IMR-90 (cell line): Measurements from ENCODE around the gene TMEM131. TPM values are rescaled to one million over a fixed set of nuclear protein-coding genes. Genes with fewer than 3 reads are reported as not detected.

ENCODE experiments used
- ATAC-seq: fragments of 200-7000 bp; cut with Tn5 transposase; 2 replicates; pipeline ENCODE4 v1.9.1; 2020; ENCODE audit warnings: low read depth, mild to moderate bottlenecking, moderate library complexity
- BruUV-seq: library from RNA; stranded (reverse); fragments of 400-500 nt; replicated peaks from 2 replicates; lab custom pipeline; 2021; lab: Mats Ljungman, UMichigan
- CTCF ChIA-PET: fragments of 300-600 bp; formaldehyde crosslinking; extraction: SDS; loops from one replicate; lab custom pipeline; 2021; ENCODE audit warnings: antibody characterized with exemption; lab: Yijun Ruan, JAX
- POLR2A ChIA-PET: fragments of 300-600 bp; sonication (Branson Sonifier 250); formaldehyde crosslinking; loops from one replicate; lab custom pipeline; 2022; ENCODE audit warnings: antibody characterized with exemption; ENCODE audit not compliant: unreplicated experiment; lab: Charles Lee
- DNase-seq: peaks from one replicate; pipeline ENCODE4 v3.0.0; 2013
- H2AFZ ChIP-seq: replicated peaks from 2 replicates; pipeline ENCODE3; 2013; ENCODE audit warnings: low read length, mild to moderate bottlenecking; ENCODE audit not compliant: poor library complexity
- H2AK5ac ChIP-seq: 2 replicates; pipeline ENCODE4 v1.6.1; 2013; ENCODE audit warnings: low read depth, low read length, inconsistent platforms
- H2AK9ac ChIP-seq: replicated peaks from 2 replicates; pipeline ENCODE3; 2013; ENCODE audit warnings: mild to moderate bottlenecking, low read depth, low read length, moderate library complexity; ENCODE audit not compliant: poor library complexity
- H2BK120ac ChIP-seq: 2 replicates; pipeline ENCODE4 v1.6.1; 2013; ENCODE audit warnings: low read depth, low read length, inconsistent platforms
- H2BK15ac ChIP-seq: 3 replicates; pipeline ENCODE4 v1.6.1; 2013; ENCODE audit warnings: low read depth, low read length, inconsistent platforms
- H2BK20ac ChIP-seq: 2 replicates; pipeline ENCODE4 v1.6.1; 2013; ENCODE audit warnings: low read depth, mild to moderate bottlenecking, inconsistent platforms, low read length, moderate library complexity
- H2BK5ac ChIP-seq: 2 replicates; pipeline ENCODE4 v1.6.1; 2013; ENCODE audit warnings: mild to moderate bottlenecking, low read depth, low read length, inconsistent platforms; ENCODE audit not compliant: poor library complexity, severe bottlenecking
- H3K14ac ChIP-seq: replicated peaks from 2 replicates; pipeline ENCODE4 v1.6.1; 2013; ENCODE audit warnings: low read depth, low read length, inconsistent platforms
- H3K18ac ChIP-seq: 2 replicates; pipeline ENCODE4 v1.6.1; 2013; ENCODE audit warnings: low read depth, low read length, control low read depth
- H3K23ac ChIP-seq: 2 replicates; pipeline ENCODE4 v1.6.1; 2013; ENCODE audit warnings: low read depth, low read length, inconsistent platforms
- H3K27ac ChIP-seq: 2 replicates; pipeline ENCODE4 v1.5.1; 2013; ENCODE audit warnings: mild to moderate bottlenecking, control low read depth, low read length; ENCODE audit not compliant: insufficient read depth
- H3K27me3 ChIP-seq: 2 replicates; pipeline ENCODE4 v1.6.1; 2013; ENCODE audit warnings: low read length; ENCODE audit not compliant: control insufficient read depth, insufficient read depth
- H3K36me3 ChIP-seq: 2 replicates; pipeline ENCODE4 v1.6.1; 2013; ENCODE audit warnings: low read length, mixed read lengths; ENCODE audit not compliant: control insufficient read depth, insufficient read depth
- H3K4ac ChIP-seq: 2 replicates; pipeline ENCODE4 v1.6.1; 2013; ENCODE audit warnings: low read depth, low read length, inconsistent platforms
- H3K4me1 ChIP-seq: 2 replicates; pipeline ENCODE4 v1.6.1; 2013; ENCODE audit warnings: low read length, mixed read lengths; ENCODE audit not compliant: control insufficient read depth, insufficient read depth
- H3K4me2 ChIP-seq: 2 replicates; pipeline ENCODE4 v1.6.1; 2013; ENCODE audit warnings: low read depth, mild to moderate bottlenecking, control low read depth, low read length, moderate library complexity
- H3K4me3 ChIP-seq: 2 replicates; pipeline ENCODE4 v1.5.1; 2013; ENCODE audit warnings: low read depth, mild to moderate bottlenecking, control low read depth, low read length, moderate library complexity; ENCODE audit not compliant: insufficient read depth
- H3K56ac ChIP-seq: 2 replicates; pipeline ENCODE4 v1.6.1; 2013; ENCODE audit warnings: low read length, inconsistent platforms; ENCODE audit not compliant: insufficient read depth; ENCODE audit errors: extremely low read depth
- H3K79me1 ChIP-seq, 2 experiments: 2 replicates each; pipeline ENCODE4 v1.6.1; 2013; ENCODE audit warnings: low read length in 2 of 2, inconsistent platforms in 1 of 2, low read depth in 1 of 2
- H3K9ac ChIP-seq: 2 replicates; pipeline ENCODE4 v1.6.1; 2013; ENCODE audit warnings: low read depth, low read length, control low read depth
- H3K9me1 ChIP-seq: 2 replicates; pipeline ENCODE4 v1.6.1; 2013; ENCODE audit warnings: low read length, inconsistent platforms; ENCODE audit not compliant: insufficient read depth
- H3K9me3 ChIP-seq: 2 replicates; pipeline ENCODE4 v1.6.1; 2013; ENCODE audit warnings: low read length; ENCODE audit not compliant: control insufficient read depth, insufficient read depth
- H4K20me1 ChIP-seq: 2 replicates; pipeline ENCODE4 v1.6.1; 2013; ENCODE audit warnings: low read length, inconsistent platforms; ENCODE audit not compliant: insufficient read depth
- H4K5ac ChIP-seq: 2 replicates; pipeline ENCODE4 v1.6.1; 2013; ENCODE audit warnings: mild to moderate bottlenecking, low read depth, low read length, control low read depth
- H4K8ac ChIP-seq, 2 experiments: 2 replicates each; pipeline ENCODE4 v1.6.1; 2013; ENCODE audit warnings: low read depth in 2 of 2, low read length in 2 of 2, control low read depth in 1 of 2, inconsistent platforms in 1 of 2
- H4K91ac ChIP-seq: 2 replicates; pipeline ENCODE4 v1.6.1; 2013; ENCODE audit warnings: low read depth, low read length, inconsistent platforms; ENCODE audit not compliant: insufficient read depth
- RAD21 ChIP-seq: IDR thresholded peaks from 2 replicates; pipeline ENCODE4 v1.6.1; 2012; ENCODE audit warnings: low read length, improper control_type of control experiment
- RCOR1 ChIP-seq: IDR thresholded peaks from 2 replicates; pipeline ENCODE4 v1.6.1; 2012; ENCODE audit warnings: mild to moderate bottlenecking, low read length, improper control_type of control experiment; ENCODE audit not compliant: insufficient replicate concordance
- SMC3 ChIP-seq: fragments of 150-350 bp; IDR thresholded peaks from 2 replicates; pipeline ENCODE4 v1.6.1; 2016; ENCODE audit warnings: low read depth, mild to moderate bottlenecking, antibody characterized with exemption, low read length, moderate library complexity
- WGBS, 2 experiments: methylation state at CpG; one replicate each; pipeline versions ENCODE4 v1.1.5 to v1.1.7; 2013; ENCODE audit warnings: missing lambda C conversion rate in 2 of 2; ENCODE audit not compliant: insufficient read length in 1 of 2; ENCODE audit errors: extremely low coverage in 2 of 2; 5-methylcytosine and 5-hydroxymethylcytosine counted together
- dilution Hi-C: fragments of 300-500 bp; cut with HindIII; formaldehyde crosslinking; loops from one replicate; pipeline ENCODE4 v1.14.3; 2018; ENCODE audit warnings: low sequenced_read_pairs; ENCODE audit not compliant: unreplicated experiment
- in situ Hi-C: fragments of 300-500 bp; cut with MboI; formaldehyde crosslinking; loops from 3 replicates; pipeline ENCODE4 v1.14.3; 2019; ENCODE audit warnings: low sequenced_read_pairs, inconsistent platforms, mixed read lengths
- intact Hi-C: fragments of 100-400 bp; cut with micrococcal nuclease; formaldehyde crosslinking; loops from 2 replicates; pipeline ENCODE4 v1.10.0; 2022
- polyA plus RNA-seq, 3 experiments: library from polyadenylated mRNA; depleted of rRNA; stranded (reverse); fragments of >200 nt; gene quantifications; 2 replicates each; pipeline ENCODE4 v1.2.3, GENCODE V29; 2012; ENCODE audit warnings: low replicate concordance in 1 of 3
- total RNA-seq: library from RNA; depleted of rRNA; stranded (reverse); fragments of >200 nt; gene quantifications from 2 replicates; pipeline ENCODE4 v1.2.3, GENCODE V29; 2012
- TF ChIP-seq, protein P1 (sequence below): conservative IDR thresholded peaks from 2 replicates; pipeline ENCODE4 v1.5.1; 2012; ENCODE audit warnings: mild to moderate bottlenecking, low read depth, low read length, improper control_type of control experiment

Gene TMEM131
- total and polyA plus RNA-seq, 2 of the 4 experiments (the other 2 are of a cell fraction) = 13.3 to 14.0 TPM

DNA sequence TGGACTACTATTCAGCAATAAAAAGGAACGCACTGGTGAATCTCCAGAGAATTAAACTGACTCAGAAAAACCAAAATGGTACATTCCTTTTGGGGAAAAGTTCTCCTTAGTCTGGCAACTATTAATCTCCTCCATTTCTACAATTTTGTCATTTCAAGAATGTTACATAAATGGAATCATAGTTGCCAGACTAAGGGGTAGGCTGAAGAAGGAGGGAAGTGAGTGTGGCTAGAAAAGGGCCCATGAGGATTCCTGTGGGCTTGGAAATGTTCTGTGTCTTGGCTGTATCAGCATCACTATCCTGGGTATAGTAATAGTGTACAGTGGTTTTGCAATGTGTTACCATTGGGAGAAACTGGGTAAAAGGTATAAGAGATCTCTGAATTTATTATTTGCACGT is 209.9 kb downstream of the TMEM131 start:
- Histone ChIP-seq H4K5ac (no peak overlapping the region), H3K9me3 (no peaks in the 10 kb centered on the region), H2BK5ac (no peak overlapping the region), H3K23ac (no peak overlapping the region), H3K79me1 (peaks cover 0 to 14% of the 10 kb centered on the region in 2 experiments; a peak in 1 of 4 replicates), H2AK5ac (no peak overlapping the region), H3K9me1 (peaks cover 21% of the 10 kb centered on the region; the same call in 1 of the 2 replicates), H3K56ac (no peak overlapping the region), H3K36me3 (peaks cover 16% of the 10 kb centered on the region), H3K9ac (no peak overlapping the region), H3K4ac (no peak overlapping the region), H2BK120ac (no peak overlapping the region), H3K27ac (no peak overlapping the region), H3K14ac (no peak overlapping the region), H2AFZ (no peak overlapping the region), H2AK9ac (no peak overlapping the region), H3K27me3 (no peaks in the 10 kb centered on the region), H4K8ac (no peak overlapping the region), H3K4me1 (no peaks in the 10 kb centered on the region), H3K18ac (no peak overlapping the region), H3K4me2 (no peak overlapping the region), H3K4me3 (no peak overlapping the region), H4K20me1 (no peaks in the 10 kb centered on the region), H2BK20ac (no peak overlapping the region), H2BK15ac (no peak overlapping the region), H4K91ac (no peak overlapping the region)
- no CpG with 5 or more reads among the region's 2 CpGs for WGBS, 2 experiments
- BruUV-seq = no TSS peak
- ChIA-PET POLR2A (no interaction called here), CTCF (no interaction called here)
- ATAC-seq (no peak), DNase-seq (no peak)
- TF ChIP-seq, protein P1, sequence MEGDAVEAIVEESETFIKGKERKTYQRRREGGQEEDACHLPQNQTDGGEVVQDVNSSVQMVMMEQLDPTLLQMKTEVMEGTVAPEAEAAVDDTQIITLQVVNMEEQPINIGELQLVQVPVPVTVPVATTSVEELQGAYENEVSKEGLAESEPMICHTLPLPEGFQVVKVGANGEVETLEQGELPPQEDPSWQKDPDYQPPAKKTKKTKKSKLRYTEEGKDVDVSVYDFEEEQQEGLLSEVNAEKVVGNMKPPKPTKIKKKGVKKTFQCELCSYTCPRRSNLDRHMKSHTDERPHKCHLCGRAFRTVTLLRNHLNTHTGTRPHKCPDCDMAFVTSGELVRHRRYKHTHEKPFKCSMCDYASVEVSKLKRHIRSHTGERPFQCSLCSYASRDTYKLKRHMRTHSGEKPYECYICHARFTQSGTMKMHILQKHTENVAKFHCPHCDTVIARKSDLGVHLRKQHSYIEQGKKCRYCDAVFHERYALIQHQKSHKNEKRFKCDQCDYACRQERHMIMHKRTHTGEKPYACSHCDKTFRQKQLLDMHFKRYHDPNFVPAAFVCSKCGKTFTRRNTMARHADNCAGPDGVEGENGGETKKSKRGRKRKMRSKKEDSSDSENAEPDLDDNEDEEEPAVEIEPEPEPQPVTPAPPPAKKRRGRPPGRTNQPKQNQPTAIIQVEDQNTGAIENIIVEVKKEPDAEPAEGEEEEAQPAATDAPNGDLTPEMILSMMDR = no peak
- TF ChIP-seq RAD21 (no peak), SMC3 (no peak), RCOR1 (no peak)
- dilution Hi-C loops = no loop called here
- in situ Hi-C loops = no loop called here
- intact Hi-C loops = no loop called here
